ENCODE data around the gene ITPR2. TPM values are rescaled to one million over a fixed set of nuclear protein-coding genes. Genes with fewer than 3 reads are reported as not detected.

ITPR2 gene
- polyA plus RNA-seq, 1 experiment, result 3.4 TPM

DNA sequence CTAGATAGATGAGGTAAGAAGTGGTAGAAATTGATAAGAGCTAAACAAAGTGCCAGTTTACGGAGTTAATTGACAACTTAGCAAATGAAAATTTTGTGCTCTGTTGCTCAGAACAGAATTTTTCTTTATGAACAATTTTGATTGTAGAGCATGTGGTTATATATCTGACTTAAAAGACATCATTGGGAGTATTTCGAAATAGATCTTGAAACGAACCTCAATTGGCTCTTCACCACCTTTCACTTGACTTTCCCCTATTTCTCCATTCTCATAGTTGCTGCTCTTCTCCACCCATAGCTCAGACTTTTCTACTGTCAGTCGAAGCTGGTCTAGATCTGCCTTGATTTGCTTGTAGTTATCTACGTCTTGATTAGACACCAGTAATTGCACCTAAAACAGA lies 212.1 kb downstream of the ITPR2 start:
- TF ChIP-seq, protein P1, sequence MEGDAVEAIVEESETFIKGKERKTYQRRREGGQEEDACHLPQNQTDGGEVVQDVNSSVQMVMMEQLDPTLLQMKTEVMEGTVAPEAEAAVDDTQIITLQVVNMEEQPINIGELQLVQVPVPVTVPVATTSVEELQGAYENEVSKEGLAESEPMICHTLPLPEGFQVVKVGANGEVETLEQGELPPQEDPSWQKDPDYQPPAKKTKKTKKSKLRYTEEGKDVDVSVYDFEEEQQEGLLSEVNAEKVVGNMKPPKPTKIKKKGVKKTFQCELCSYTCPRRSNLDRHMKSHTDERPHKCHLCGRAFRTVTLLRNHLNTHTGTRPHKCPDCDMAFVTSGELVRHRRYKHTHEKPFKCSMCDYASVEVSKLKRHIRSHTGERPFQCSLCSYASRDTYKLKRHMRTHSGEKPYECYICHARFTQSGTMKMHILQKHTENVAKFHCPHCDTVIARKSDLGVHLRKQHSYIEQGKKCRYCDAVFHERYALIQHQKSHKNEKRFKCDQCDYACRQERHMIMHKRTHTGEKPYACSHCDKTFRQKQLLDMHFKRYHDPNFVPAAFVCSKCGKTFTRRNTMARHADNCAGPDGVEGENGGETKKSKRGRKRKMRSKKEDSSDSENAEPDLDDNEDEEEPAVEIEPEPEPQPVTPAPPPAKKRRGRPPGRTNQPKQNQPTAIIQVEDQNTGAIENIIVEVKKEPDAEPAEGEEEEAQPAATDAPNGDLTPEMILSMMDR (IDR thresholded peaks at IDR 0.05; ENCODE audit: low read depth, low read length), result no peak
- Histone ChIP-seq H3K4me3 (ENCODE audit: low read depth, low read length) (no peak overlapping the region), H3K27me3 (ENCODE audit: control insufficient read depth, insufficient read depth, low read length) (no peaks in the 10 kb centered on the region), H3K27ac (ENCODE audit: low read depth, low read length) (no peak overlapping the region), H3K9me3 (ENCODE audit: control insufficient read depth, insufficient read depth, low read length) (no peaks in the 10 kb centered on the region)
- no peak for DNase-seq (ENCODE audit: low read depth, low spot score)
- ChIA-PET POLR2A (no interaction called here), CTCF (interaction anchor here (1.4 kb wide), 1 partner anchor 502 kb away, joined by 5 read pairs; no protein-coding TSS in a partner anchor)

DNA sequence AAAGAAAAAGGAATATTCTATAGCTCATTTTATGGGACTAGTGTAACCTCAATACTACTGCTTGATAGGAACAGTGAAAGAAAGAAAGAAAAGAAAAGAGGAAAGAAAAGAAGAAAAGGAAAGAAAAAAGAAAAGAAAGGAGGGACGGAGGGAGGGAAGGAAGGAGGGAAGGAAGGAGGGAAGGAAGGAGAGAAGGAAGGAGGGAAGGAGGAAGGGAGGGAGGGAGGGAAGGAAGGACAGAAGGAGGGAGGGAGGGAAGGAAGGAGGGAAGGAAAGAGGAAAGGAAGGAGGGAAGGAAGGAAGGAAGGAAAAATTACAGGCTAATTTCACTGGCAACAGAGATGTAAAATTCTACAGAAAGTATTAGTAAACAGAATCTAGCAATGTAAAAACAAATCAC lies 215.5 kb downstream of the ITPR2 start:
- DNase-seq (ENCODE audit: low read depth, low spot score), result no peak
- POLR2A ChIA-PET, result no interaction called here
- no peak overlapping the region for H3K4me3 ChIP-seq (ENCODE audit: low read depth, low read length)
- H3K27ac ChIP-seq (ENCODE audit: low read depth, low read length), result no peak overlapping the region
- H3K9me3 ChIP-seq (ENCODE audit: control insufficient read depth, insufficient read depth, low read length), result no peaks in the 10 kb centered on the region
- TF ChIP-seq, protein P1 (IDR thresholded peaks at IDR 0.05; ENCODE audit: low read depth, low read length), result no peak
- CTCF ChIA-PET, result interaction anchor here (0.7 to 3.5 kb wide), 3 partner anchors 18 to 498 kb away, joined by 3 to 18 read pairs (median 5); no protein-coding TSS in a partner anchor
- H3K27me3 ChIP-seq (ENCODE audit: control insufficient read depth, insufficient read depth, low read length), result no peaks in the 10 kb centered on the region

DNA sequence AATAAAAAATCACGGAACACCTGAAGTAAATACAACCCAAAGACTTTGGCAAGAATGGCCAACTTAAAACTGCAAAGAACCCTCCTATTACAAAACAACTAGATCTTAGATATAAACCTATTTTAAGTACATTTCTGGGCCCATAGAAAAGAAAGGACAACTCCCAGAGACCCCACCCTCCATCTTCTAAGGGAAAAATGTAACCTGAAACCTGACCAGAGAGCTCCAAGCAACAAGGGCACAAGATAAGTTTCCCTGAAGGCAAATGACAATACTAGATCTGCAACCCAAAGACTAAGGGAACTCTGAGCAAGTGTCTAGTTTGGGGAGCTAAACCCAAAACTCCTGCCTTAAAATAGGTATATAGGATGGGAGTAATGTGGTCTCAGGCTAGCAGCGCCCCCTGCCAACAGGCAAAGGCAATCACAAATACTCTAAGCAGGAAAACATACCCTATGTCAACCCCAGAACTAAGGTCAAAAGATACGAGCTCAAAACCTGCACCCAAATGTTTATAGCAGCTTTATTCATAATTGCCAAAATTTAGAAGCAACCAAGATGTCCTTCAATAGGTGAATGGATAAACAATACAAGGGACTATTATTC lies 218.9 kb downstream of the ITPR2 start:
- ChIA-PET POLR2A (no interaction called here), CTCF (interaction anchor here (0.5 to 3.5 kb wide), 25 partner anchors 9 to 1162 kb away, joined by 3 to 80 read pairs (median 4); no protein-coding TSS in a partner anchor)
- TF ChIP-seq, protein P1 (IDR thresholded peaks at IDR 0.05; ENCODE audit: low read depth, low read length), result peak; percentile 63

DNA sequence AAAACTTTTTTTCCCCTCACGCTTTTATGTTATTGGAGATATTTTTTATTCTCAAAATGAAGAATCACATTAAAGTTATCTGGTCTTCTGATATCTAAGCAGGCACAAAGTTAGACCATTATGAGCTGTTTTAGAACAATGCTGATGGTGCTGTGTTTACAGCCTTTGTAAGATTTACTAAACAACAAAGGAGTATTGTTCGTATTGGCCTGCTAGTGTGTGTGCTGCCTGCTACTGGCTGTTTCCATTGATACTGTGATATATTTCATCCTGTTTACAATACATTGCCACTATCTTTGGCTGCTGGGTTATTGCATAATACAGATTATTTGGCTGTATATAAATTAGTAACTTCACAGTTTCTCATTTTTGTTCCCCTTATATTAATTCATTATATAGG lies 220.8 kb downstream of the ITPR2 start:
- DNase-seq (ENCODE audit: low read depth, low spot score), result no peak
- Histone ChIP-seq H3K27ac (ENCODE audit: low read depth, low read length) (no peak overlapping the region), H3K9me3 (ENCODE audit: control insufficient read depth, insufficient read depth, low read length) (no peaks in the 10 kb centered on the region), H3K4me3 (ENCODE audit: low read depth, low read length) (no peak overlapping the region), H3K27me3 (ENCODE audit: control insufficient read depth, insufficient read depth, low read length) (no peaks in the 10 kb centered on the region)
- CTCF ChIA-PET, result interaction anchor here (2.1 to 3.5 kb wide), 2 partner anchors 183 to 494 kb away, joined by 5 to 80 read pairs; no protein-coding TSS in a partner anchor
- TF ChIP-seq, protein P1 (IDR thresholded peaks at IDR 0.05; ENCODE audit: low read depth, low read length), result no peak
- POLR2A ChIA-PET, result no interaction called here

More for the DNA sequence above, 218.9 kb downstream of the ITPR2 start:
- no peak for DNase-seq (ENCODE audit: low read depth, low spot score)
- Histone ChIP-seq H3K4me3 (ENCODE audit: low read depth, low read length) (no peak overlapping the region), H3K27ac (ENCODE audit: low read depth, low read length) (no peak overlapping the region), H3K27me3 (ENCODE audit: control insufficient read depth, insufficient read depth, low read length) (no peaks in the 10 kb centered on the region), H3K9me3 (ENCODE audit: control insufficient read depth, insufficient read depth, low read length) (no peaks in the 10 kb centered on the region)

DNA sequence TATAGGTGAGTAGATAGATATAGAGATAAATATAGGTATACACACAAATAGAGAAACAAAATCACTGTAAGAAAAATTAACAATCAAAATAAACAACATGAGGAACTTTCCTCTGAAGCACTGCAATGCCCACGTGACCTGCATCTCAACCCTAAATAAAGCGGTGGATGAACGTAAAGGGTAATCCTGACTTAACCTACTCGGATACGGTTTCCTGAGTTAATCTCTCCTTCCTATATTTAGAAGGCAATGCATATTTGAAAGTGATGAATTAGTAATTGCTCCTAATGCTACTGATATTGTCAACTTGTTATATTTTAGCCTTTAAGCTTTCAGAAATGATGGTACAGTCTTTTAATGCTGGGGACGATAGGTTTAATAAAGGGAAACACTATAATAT lies 221.4 kb downstream of the ITPR2 start:
- no peaks in the 10 kb centered on the region for H3K27me3 ChIP-seq (ENCODE audit: control insufficient read depth, insufficient read depth, low read length)
- TF ChIP-seq, protein P1 (IDR thresholded peaks at IDR 0.05; ENCODE audit: low read depth, low read length), result no peak
- H3K4me3 ChIP-seq (ENCODE audit: low read depth, low read length), result no peak overlapping the region
- CTCF ChIA-PET, result interaction anchor here (2.1 to 3.5 kb wide), 2 partner anchors 183 to 493 kb away, joined by 5 to 80 read pairs; no protein-coding TSS in a partner anchor
- DNase-seq (ENCODE audit: low read depth, low spot score), result no peak
- POLR2A ChIA-PET, result no interaction called here
- H3K27ac ChIP-seq (ENCODE audit: low read depth, low read length), result no peak overlapping the region
- no peaks in the 10 kb centered on the region for H3K9me3 ChIP-seq (ENCODE audit: control insufficient read depth, insufficient read depth, low read length)
